HFF-Myc (cell line): Measurements from ENCODE around the gene CIDEA.

Source experiments
- DNase-seq: peaks from one replicate; pipeline ENCODE4 v3.0.0-alpha.2; 2011; ENCODE audit warnings: low read depth; ENCODE audit errors: extremely low read depth
- H3K4me3 ChIP-seq: replicated peaks from 2 replicates; pipeline ENCODE4 v1.5.1; 2011; ENCODE audit warnings: low read depth, mild to moderate bottlenecking, control low read depth, low read length
- TF ChIP-seq, protein P1 (sequence below): IDR thresholded peaks from 2 replicates; pipeline ENCODE4 v1.5.1; 2012; ENCODE audit warnings: mild to moderate bottlenecking, low read depth, low read length, control low read depth; ENCODE audit errors: missing control alignments

The CIDEA gene

DNA sequence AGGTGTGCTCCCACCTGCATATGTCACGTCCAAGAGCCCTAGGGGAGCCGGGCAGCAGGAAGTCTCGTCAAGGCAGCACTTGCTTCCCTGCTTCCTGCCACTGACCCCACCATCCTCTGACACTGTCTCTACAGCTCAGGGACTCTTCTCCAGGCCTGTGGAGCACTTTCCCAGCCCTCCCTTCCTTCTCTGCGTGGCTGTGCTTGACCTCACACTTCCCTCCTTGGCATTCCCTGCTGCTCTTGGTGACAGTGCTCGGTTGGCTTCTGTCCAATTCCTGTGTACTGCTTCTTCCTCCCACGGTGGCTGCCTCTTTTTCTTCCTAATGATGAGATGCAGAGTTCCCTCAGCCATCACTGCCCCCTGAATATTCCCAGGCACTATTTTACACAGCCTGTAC is 2.8 kb downstream of the CIDEA start:
- H3K4me3 ChIP-seq = no peak overlapping the region
- TF ChIP-seq, protein P1, sequence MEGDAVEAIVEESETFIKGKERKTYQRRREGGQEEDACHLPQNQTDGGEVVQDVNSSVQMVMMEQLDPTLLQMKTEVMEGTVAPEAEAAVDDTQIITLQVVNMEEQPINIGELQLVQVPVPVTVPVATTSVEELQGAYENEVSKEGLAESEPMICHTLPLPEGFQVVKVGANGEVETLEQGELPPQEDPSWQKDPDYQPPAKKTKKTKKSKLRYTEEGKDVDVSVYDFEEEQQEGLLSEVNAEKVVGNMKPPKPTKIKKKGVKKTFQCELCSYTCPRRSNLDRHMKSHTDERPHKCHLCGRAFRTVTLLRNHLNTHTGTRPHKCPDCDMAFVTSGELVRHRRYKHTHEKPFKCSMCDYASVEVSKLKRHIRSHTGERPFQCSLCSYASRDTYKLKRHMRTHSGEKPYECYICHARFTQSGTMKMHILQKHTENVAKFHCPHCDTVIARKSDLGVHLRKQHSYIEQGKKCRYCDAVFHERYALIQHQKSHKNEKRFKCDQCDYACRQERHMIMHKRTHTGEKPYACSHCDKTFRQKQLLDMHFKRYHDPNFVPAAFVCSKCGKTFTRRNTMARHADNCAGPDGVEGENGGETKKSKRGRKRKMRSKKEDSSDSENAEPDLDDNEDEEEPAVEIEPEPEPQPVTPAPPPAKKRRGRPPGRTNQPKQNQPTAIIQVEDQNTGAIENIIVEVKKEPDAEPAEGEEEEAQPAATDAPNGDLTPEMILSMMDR = no peak
- no peak for DNase-seq

DNA sequence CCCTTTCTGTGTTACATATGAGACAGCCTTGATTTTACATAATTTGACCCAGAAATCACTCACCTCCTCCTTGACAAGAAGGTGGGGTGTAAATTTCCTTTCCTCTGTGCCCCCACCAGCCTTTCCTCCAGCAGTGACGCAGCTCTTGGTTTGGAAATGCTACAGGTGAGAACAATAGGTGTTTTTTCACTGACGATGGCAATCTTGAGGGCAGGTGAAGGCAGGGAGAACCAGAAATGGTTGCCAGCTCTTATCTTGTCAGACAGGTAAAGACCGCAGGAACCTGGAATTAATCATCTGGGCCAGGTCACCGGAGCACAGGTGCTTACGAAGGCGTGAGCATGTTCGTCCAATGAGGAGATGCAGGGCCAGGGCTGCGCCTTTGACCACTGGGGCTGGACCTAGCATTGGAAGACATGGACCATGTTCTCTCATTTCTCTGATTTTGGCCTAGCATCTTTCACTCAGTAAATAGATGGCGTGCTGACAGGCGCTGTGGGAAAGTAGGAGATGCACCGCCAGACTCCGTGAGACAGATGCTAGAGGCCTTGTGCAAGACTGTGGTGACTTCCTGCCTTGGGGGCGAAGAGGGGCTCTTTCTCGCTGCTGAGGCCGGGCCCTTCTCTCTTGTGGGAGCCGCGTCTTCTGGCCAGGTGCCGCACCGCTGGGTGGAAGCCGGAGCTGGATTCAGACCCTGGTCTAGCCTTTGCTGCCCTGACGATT is 4.0 kb downstream of the CIDEA start:
- no peak for DNase-seq
- no peak overlapping the region for H3K4me3 ChIP-seq
- TF ChIP-seq, protein P1 = no peak

DNA sequence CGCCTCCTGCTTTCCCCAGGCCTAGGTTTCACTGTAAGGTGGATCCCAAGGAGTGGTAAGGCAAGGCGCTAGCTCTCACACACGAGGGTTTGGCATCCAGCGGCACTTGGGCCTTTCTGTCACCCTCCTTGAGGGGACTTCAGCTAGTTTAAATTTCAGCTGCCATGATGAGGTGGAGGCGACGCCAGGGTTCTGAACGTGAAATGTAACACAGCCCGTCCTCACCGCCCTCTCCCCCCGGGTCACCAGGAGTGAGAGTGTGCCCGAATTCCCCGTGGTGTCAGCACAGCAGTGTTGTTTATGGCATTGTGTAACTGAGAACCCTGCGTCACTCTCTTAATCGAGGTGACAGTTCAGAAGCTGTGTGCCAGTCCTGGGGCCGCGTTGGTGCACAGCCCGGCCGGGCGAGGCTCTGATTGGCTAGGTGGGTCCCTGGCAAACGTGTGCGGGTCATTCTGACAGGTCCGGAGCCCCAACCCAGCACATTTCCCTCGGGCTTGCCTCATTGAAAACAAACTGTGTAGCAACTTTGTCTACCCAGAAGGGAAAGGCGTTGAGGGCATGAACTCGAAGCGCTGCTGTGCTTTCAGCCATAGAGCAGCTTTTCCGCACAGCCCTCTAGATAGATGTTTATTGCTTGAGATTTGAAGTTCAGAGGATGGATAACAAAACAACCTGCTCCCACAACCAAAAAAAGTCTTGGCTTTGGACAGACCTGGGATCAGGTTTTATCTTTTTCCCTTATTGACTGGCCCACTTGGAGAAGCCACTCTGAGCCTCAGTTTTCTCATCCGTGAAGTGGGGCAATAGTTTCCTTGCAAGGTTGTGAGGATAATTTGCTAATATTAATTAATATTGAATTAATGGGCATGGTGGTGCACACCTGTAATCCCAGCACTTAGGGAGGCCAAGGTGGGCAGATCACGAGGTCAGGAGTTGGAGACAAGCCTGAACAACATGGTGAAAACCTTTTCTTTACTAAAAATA is 4.9 kb downstream of the CIDEA start:
- H3K4me3 ChIP-seq = no peak overlapping the region
- TF ChIP-seq, protein P1 = no peak
- no peak for DNase-seq

DNA sequence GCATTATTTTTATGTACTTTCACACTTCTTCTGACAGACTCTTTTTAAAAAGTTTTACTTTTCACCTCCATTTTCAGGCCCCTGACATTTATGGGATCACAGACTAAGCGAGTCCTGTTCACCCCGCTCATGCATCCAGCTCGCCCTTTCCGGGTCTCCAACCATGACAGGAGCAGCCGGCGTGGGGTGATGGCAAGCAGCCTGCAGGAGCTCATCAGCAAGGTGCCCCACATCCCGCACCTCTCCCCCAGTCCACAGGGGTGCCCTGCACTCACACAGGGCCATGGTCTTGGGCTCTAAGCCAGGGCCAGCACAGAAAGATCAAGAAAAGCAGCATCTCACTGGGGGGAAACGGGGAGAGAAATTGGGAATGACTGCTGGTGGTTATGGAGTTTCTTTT is 8.6 kb downstream of the CIDEA start:
- TF ChIP-seq, protein P1 = no peak
- no peak overlapping the region for H3K4me3 ChIP-seq
- DNase-seq = no peak

DNA sequence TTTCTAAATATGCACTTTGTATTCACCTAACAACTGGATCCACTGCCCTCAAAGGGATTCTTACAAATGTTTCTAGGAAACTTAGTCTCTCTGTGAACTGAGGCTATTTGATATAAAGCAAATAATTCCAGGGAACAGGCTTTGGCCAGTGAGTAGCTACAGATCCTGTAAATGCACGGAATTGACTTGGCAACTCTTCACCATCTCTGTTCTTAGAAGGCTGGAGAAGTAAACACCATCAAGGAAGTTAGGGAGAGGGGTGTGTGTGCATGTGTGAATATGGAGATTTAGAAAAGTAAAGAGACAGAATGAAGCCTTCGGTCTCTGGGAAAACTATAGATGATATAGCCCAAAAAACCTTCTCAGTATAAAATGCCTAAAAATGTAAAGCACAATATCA is 10.7 kb downstream of the CIDEA start:
- no peak overlapping the region for H3K4me3 ChIP-seq
- DNase-seq = no peak
- TF ChIP-seq, protein P1 = no peak

DNA sequence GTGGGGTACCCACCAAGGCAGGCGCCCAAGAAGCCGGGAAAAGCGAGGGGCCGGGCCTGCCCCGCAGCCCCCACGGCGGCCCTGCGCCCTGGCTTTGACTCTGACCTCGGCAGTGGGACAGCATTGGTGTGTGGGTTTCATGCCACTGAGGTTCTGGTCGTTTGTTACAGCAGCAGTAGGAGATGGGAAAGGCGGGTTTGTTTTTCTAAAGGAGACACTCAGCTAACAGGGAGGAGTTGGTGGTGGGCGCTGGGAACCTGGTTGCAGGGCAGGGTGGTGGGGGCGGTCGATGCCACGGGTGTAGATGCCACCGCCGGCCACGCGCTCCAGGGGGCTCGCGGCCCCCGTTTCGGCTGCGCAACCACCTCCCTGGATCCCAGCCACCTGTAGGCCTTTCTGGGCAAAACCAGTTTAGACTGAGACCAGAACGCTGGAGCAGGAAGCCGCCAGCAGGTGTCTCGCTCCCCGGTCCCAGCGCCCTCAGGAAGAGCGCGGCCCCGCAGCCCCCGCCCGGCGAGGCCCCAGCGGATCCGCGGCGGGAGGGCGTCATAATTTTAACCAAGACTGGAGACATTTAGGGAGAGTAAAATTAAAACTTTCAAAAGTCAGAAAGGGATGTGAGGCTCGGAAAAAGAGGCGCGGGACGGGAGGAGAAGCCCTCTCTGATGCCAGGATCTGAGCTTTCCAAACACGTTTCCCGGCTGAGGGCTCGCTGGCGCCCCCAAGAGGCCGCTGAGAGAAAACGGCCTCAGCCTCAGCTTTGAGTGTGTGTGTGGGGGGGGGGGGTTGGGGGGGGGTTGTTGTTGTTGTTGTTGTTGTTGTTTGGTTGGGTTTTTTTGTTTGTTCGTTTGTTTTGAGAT is 17.4 kb downstream of the CIDEA start:
- H3K4me3 ChIP-seq = peak overlapping the region; percentile 43
- TF ChIP-seq, protein P1 = peak; percentile 79
- no peak for DNase-seq
